ENCODE measurements around the gene TSC22D4. TPM values are rescaled to one million over a fixed set of nuclear protein-coding genes. Genes with fewer than 3 reads are reported as not detected.
A peak's percentile ranks its signal among the peaks of the same experiment; 100 is the strongest.

The TSC22D4 gene
- total and polyA plus RNA-seq, 9 of the 15 experiments (the other 6 are each of a cell fraction or from before 2014, with no cell fraction given), result 0.37 to 107 (median 28.7) TPM

- TF ChIP-seq, protein P1, sequence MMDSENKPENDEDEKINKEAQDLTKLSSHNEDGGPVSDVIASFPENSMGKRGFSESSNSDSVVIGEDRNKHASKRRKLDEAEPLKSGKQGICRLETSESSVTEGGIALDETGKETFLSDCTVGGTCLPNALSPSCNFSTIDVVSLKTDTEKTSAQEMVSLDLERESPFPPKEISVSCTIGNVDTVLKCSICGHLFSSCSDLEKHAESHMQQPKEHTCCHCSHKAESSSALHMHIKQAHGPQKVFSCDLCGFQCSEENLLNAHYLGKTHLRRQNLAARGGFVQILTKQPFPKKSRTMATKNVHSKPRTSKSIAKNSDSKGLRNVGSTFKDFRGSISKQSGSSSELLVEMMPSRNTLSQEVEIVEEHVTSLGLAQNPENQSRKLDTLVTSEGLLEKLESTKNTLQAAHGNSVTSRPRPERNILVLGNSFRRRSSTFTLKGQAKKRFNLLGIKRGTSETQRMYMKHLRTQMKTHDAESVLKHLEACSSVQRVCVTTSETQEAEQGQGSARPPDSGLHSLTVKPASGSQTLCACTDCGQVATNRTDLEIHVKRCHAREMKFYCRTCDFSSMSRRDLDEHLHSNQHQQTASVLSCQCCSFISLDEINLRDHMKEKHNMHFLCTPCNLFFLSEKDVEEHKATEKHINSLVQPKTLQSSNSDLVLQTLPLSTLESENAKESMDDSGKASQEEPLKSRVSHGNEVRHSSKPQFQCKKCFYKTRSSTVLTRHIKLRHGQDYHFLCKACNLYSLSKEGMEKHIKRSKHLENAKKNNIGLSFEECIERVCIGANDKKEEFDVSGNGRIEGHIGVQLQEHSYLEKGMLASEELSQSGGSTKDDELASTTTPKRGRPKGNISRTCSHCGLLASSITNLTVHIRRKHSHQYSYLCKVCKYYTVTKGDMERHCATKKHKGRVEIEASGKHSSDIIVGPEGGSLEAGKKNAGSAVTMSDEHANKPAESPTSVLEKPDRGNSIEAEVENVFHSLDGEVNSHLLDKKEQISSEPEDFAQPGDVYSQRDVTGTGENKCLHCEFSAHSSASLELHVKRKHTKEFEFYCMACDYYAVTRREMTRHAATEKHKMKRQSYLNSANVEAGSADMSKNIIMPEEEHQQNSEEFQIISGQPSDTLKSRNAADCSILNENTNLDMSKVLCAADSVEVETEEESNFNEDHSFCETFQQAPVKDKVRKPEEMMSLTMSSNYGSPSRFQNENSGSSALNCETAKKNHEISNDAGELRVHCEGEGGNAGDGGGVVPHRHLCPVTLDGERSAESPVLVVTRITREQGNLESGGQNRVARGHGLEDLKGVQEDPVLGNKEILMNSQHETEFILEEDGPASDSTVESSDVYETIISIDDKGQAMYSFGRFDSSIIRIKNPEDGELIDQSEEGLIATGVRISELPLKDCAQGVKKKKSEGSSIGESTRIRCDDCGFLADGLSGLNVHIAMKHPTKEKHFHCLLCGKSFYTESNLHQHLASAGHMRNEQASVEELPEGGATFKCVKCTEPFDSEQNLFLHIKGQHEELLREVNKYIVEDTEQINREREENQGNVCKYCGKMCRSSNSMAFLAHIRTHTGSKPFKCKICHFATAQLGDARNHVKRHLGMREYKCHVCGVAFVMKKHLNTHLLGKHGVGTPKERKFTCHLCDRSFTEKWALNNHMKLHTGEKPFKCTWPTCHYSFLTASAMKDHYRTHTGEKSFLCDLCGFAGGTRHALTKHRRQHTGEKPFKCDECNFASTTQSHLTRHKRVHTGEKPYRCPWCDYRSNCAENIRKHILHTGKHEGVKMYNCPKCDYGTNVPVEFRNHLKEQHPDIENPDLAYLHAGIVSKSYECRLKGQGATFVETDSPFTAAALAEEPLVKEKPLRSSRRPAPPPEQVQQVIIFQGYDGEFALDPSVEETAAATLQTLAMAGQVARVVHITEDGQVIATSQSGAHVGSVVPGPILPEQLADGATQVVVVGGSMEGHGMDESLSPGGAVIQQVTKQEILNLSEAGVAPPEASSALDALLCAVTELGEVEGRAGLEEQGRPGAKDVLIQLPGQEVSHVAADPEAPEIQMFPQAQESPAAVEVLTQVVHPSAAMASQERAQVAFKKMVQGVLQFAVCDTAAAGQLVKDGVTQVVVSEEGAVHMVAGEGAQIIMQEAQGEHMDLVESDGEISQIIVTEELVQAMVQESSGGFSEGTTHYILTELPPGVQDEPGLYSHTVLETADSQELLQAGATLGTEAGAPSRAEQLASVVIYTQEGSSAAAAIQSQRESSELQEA (IDR thresholded peaks at IDR 0.05; ENCODE audit: low read depth), result no peak
- TF ChIP-seq, protein P2, sequence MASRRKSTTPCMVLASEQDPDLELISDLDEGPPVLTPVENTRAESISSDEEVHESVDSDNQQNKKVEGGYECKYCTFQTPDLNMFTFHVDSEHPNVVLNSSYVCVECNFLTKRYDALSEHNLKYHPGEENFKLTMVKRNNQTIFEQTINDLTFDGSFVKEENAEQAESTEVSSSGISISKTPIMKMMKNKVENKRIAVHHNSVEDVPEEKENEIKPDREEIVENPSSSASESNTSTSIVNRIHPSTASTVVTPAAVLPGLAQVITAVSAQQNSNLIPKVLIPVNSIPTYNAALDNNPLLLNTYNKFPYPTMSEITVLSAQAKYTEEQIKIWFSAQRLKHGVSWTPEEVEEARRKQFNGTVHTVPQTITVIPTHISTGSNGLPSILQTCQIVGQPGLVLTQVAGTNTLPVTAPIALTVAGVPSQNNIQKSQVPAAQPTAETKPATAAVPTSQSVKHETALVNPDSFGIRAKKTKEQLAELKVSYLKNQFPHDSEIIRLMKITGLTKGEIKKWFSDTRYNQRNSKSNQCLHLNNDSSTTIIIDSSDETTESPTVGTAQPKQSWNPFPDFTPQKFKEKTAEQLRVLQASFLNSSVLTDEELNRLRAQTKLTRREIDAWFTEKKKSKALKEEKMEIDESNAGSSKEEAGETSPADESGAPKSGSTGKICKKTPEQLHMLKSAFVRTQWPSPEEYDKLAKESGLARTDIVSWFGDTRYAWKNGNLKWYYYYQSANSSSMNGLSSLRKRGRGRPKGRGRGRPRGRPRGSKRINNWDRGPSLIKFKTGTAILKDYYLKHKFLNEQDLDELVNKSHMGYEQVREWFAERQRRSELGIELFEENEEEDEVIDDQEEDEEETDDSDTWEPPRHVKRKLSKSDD (conservative IDR thresholded peaks at IDR 0.05; ENCODE audit: low read length), result no peak
- no peak for TF ChIP-seq BRCA1 (IDR thresholded peaks at IDR 0.05)
- TF ChIP-seq BRCA1 (CRISPR knock-in tag; IDR thresholded peaks at IDR 0.05), result no peak
- TF ChIP-seq USF1 (CRISPR knock-in tag; IDR thresholded peaks at IDR 0.05), result peak; percentile 9; the same call in 1 of the 2 replicates
- TF ChIP-seq JUNB (CRISPR knock-in tag; conservative IDR thresholded peaks at IDR 0.05), result 0 out of 2 replicates have a peak, but pooled peaks have one; percentile 30
- TF ChIP-seq HNRNPUL1 (IDR thresholded peaks at IDR 0.05; ENCODE audit: low read length), result peak; percentile 70; the same call in 1 of the 2 replicates
- no peak for TF ChIP-seq ZNF274 (IDR thresholded peaks at IDR 0.05; ENCODE audit: borderline replicate concordance, low read depth, low read length)
- TF ChIP-seq DPF2 (IDR thresholded peaks at IDR 0.05), result peak; percentile 41
- no peak for TF ChIP-seq ZNF311 (CRISPR knock-in tag; IDR thresholded peaks at IDR 0.05)
- TF ChIP-seq PML (IDR thresholded peaks at IDR 0.05; ENCODE audit: low read length), result no peak; the same call in 1 of the 2 replicates
- no peak for TF ChIP-seq TEAD4 (IDR thresholded peaks at IDR 0.05; ENCODE audit: low read length)
- TF ChIP-seq TEAD4 (CRISPR knock-in tag; IDR thresholded peaks at IDR 0.05; ENCODE audit: borderline replicate concordance), result no peak
- no peak for TF ChIP-seq BHLHE40 (IDR thresholded peaks at IDR 0.05; ENCODE audit: low read length)
- TF ChIP-seq, protein P3, sequence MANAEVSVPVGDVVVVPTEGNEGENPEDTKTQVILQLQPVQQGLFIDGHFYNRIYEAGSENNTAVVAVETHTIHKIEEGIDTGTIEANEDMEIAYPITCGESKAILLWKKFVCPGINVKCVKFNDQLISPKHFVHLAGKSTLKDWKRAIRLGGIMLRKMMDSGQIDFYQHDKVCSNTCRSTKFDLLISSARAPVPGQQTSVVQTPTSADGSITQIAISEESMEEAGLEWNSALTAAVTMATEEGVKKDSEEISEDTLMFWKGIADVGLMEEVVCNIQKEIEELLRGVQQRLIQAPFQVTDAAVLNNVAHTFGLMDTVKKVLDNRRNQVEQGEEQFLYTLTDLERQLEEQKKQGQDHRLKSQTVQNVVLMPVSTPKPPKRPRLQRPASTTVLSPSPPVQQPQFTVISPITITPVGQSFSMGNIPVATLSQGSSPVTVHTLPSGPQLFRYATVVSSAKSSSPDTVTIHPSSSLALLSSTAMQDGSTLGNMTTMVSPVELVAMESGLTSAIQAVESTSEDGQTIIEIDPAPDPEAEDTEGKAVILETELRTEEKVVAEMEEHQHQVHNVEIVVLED (CRISPR knock-in tag; IDR thresholded peaks at IDR 0.05), result no peak
These were observed 48.3 kb downstream of the TSC22D4 start (continued) for GRCh38 chr7:100430493-100431285.

Measured in K562 (cell line).